ENCODE measurements around the gene CYBB. TPM values are rescaled to one million over a fixed set of nuclear protein-coding genes. Genes with fewer than 3 reads are reported as not detected.

CYBB gene
- total RNA-seq, 4 donors from 2014 or later = 2.6 to 5.8 (median 3.3) TPM

DNA sequence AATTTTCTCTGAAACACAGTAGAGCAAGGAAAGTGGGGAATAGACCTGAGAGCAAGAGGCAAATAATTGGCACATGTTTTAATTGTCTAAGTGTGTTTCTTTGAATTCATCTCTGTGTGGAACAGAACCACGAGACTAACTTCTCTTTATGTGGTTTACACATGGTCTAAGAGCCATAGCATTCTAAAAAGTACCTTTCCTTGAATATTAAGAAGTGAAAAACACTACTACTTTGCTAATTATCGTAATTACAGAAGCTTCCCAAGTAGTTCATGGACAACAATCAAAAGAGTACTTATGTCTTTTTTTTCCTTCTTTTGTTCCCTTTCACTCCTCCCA, 2.9 kb upstream of the CYBB start:
- intact Hi-C loops (cut with DNase I; ENCODE audit: low total_unique reads) = no loop called here
- no peak overlapping the region for H3K4me3 ChIP-seq (ENCODE audit: low read depth, poor library complexity, severe bottlenecking)
- 54 to 79% methylated on average over 2 of the region's 2 CpGs for WGBS, 2 donors
- TF ChIP-seq CTCF (IDR thresholded peaks at IDR 0.05) (no peak), POLR2A (IDR thresholded peaks at IDR 0.05) (no peak)
- no peak for DNase-seq (ENCODE audit: low spot score in 2 of 2)

DNA sequence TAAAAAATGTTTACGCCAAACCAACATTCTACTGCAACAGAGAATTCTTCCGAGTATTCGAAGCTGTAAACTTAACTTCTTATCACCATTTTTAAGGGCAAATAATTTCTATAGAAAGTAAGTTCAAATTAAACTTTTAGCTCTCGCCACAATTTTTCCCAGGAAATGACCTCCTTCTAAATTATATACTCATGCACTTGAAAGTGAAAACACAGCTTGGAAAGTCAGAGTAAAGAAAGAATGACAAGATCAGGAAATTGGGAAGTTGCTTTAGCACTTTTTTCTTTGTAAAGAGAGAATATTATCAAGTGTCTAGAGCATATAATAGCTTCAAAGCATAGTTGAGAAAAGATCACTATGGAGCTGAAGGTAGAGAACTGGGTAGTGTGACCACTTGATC, 1.2 kb downstream of the CYBB start:
- intact Hi-C loops (cut with DNase I; ENCODE audit: low total_unique reads) = no loop called here
- 84 to 88% methylated on average over 4 of the region's 4 CpGs for WGBS, 2 donors
- TF ChIP-seq POLR2A (IDR thresholded peaks at IDR 0.05) (no peak), CTCF (IDR thresholded peaks at IDR 0.05) (no peak)

GRCh38 chrX:37781814-37782213, 2.0 kb downstream of the CYBB start:
- DNase-seq (ENCODE audit: low spot score in 2 of 2) = no peak
- no peak overlapping the region for H3K4me3 ChIP-seq (ENCODE audit: low read depth, poor library complexity, severe bottlenecking)
- WGBS, 2 donors = 84 to 91% methylated on average over 3 of the region's 3 CpGs
- TF ChIP-seq POLR2A (IDR thresholded peaks at IDR 0.05) (no peak), CTCF (IDR thresholded peaks at IDR 0.05) (no peak)
- intact Hi-C loops (cut with DNase I; ENCODE audit: low total_unique reads) = no loop called here

More for the DNA sequence above, 1.2 kb downstream of the CYBB start:
- no peak overlapping the region for H3K4me3 ChIP-seq (ENCODE audit: low read depth, poor library complexity, severe bottlenecking)
- no peak for DNase-seq (ENCODE audit: low spot score in 2 of 2)

DNA sequence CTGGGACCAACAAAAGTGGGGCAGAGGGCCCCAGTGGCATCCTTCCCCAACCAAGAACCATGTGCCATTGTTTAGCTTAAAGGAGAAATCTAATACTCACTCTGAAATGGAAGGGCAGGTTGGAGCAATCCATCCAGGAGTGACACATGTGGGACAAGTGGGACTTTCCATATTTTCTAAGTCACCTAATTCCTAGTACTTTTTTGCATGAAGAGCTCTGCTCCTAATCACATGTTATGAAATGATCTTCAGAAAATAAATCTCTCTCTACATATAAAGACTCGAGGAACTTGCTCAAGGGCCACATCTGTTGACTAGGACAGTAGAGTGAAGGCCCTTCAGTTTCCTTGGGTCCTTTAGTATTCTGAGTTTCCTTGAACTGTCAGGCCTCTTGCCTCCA, 2.5 kb downstream of the CYBB start:
- DNase-seq (ENCODE audit: low spot score in 2 of 2) = no peak
- WGBS, 2 donors = 81 to 83% methylated on average over 1 of the region's 1 CpG
- intact Hi-C loops (cut with DNase I; ENCODE audit: low total_unique reads) = no loop called here
- no peak overlapping the region for H3K4me3 ChIP-seq (ENCODE audit: low read depth, poor library complexity, severe bottlenecking)
- TF ChIP-seq CTCF (IDR thresholded peaks at IDR 0.05) = no peak
- TF ChIP-seq POLR2A (IDR thresholded peaks at IDR 0.05) = no peak

- no peak overlapping the region for H3K4me3 ChIP-seq (ENCODE audit: low read depth, poor library complexity, severe bottlenecking)
- no peak for TF ChIP-seq POLR2A (IDR thresholded peaks at IDR 0.05)
- TF ChIP-seq CTCF (IDR thresholded peaks at IDR 0.05) = no peak
- no peak for DNase-seq (ENCODE audit: low spot score in 2 of 2)
- intact Hi-C loops (cut with DNase I; ENCODE audit: low total_unique reads) = no loop called here
- 54 to 77% methylated on average over 4 of the region's 4 CpGs for WGBS, 2 donors
Observed at GRCh38 chrX:37783305-37783704, 3.4 kb downstream of the CYBB start.

- intact Hi-C loops (cut with DNase I; ENCODE audit: low total_unique reads) = no loop called here
- 73 to 75% methylated on average over 3 of the region's 3 CpGs for WGBS, 2 donors
- no peak for TF ChIP-seq POLR2A (IDR thresholded peaks at IDR 0.05)
- no peak for TF ChIP-seq CTCF (IDR thresholded peaks at IDR 0.05)
- no peak for DNase-seq (ENCODE audit: low spot score in 2 of 2)
- no peak overlapping the region for H3K4me3 ChIP-seq (ENCODE audit: low read depth, poor library complexity, severe bottlenecking)
Observed at GRCh38 chrX:37785569-37785968, 5.7 kb downstream of the CYBB start.

Data from lower leg skin (tissue), 4 donors.